HepG2 (cell line): ENCODE measurements around the gene TRIM10. TPM values are rescaled to one million over a fixed set of nuclear protein-coding genes. Genes with fewer than 3 reads are reported as not detected.

Experiments
- CENPT ChIP-seq: sonication (generic); formaldehyde crosslinking; IDR thresholded peaks from 2 replicates; pipeline ENCODE4 v1.8.0; 2022; ENCODE audit warnings: low read depth, mild to moderate bottlenecking, moderate library complexity, missing genetic modification reagents
- HNRNPLL ChIP-seq: fragments of 200-400 bp; formaldehyde crosslinking; IDR thresholded peaks from 2 replicates; pipeline ENCODE4 v1.6.1; 2017; ENCODE audit warnings: mild to moderate bottlenecking, low read depth, low read length; ENCODE audit not compliant: poor library complexity, severe bottlenecking
- NR2F6 ChIP-seq, 2 experiments: IDR thresholded peaks; 2 replicates each; pipeline ENCODE4 v1.6.1; 2016; ENCODE audit warnings: antibody characterized with exemption in 1 of 2, mild to moderate bottlenecking in 1 of 2
- POLR2AphosphoS2 ChIP-seq: IDR thresholded peaks from 2 replicates; pipeline ENCODE4 v1.6.1; 2011; ENCODE audit warnings: low read depth, low read length, improper control_type of control experiment
- TOE1 ChIP-seq: sonication (generic); formaldehyde crosslinking; IDR thresholded peaks from 2 replicates; pipeline ENCODE4 v1.4.0; 2020; ENCODE audit warnings: mild to moderate bottlenecking, missing genetic modification reagents
- TRIM24 ChIP-seq: sonication (generic); formaldehyde crosslinking; IDR thresholded peaks from 2 replicates; pipeline ENCODE4 v1.8.0; 2022; ENCODE audit warnings: mild to moderate bottlenecking, missing genetic modification reagents
- XRCC5 ChIP-seq: fragments of 200-400 bp; formaldehyde crosslinking; optimal IDR thresholded peaks from 2 replicates; pipeline ENCODE3; 2017; ENCODE audit warnings: mild to moderate bottlenecking, low read length
- ZNF232 ChIP-seq: sonication (generic); formaldehyde crosslinking; IDR thresholded peaks from 2 replicates; pipeline ENCODE4 v1.4.0; 2020; ENCODE audit warnings: missing genetic modification reagents, borderline replicate concordance
- ZNF296 ChIP-seq: sonication (generic); formaldehyde crosslinking; conservative IDR thresholded peaks from 2 replicates; pipeline ENCODE4 v1.5.0; 2020; ENCODE audit warnings: mild to moderate bottlenecking, missing genetic modification reagents
- ZNF317 ChIP-seq: sonication (generic); formaldehyde crosslinking; IDR thresholded peaks from 2 replicates; pipeline ENCODE4 v1.5.0; 2020; ENCODE audit warnings: mild to moderate bottlenecking, missing genetic modification reagents
- ZNF333 ChIP-seq: sonication (generic); formaldehyde crosslinking; IDR thresholded peaks from 2 replicates; pipeline ENCODE4 v1.4.0; 2020; ENCODE audit warnings: mild to moderate bottlenecking, missing genetic modification reagents, borderline replicate concordance
- ZNF430 ChIP-seq: sonication (generic); formaldehyde crosslinking; IDR thresholded peaks from 2 replicates; pipeline ENCODE4 v1.9.0; 2021; ENCODE audit warnings: mild to moderate bottlenecking, missing genetic modification reagents
- ZNF567 ChIP-seq: sonication (generic); formaldehyde crosslinking; IDR thresholded peaks from 2 replicates; pipeline ENCODE4 v1.8.1; 2023; ENCODE audit warnings: mild to moderate bottlenecking, missing genetic modification reagents, borderline replicate concordance
- ZNF616 ChIP-seq: sonication (generic); formaldehyde crosslinking; IDR thresholded peaks from 2 replicates; pipeline ENCODE4 v1.5.0; 2020; ENCODE audit warnings: low read depth, mild to moderate bottlenecking, missing genetic modification reagents
- ZNF879 ChIP-seq: sonication (generic); formaldehyde crosslinking; IDR thresholded peaks from 2 replicates; pipeline ENCODE4 v1.8.1; 2023; ENCODE audit warnings: missing genetic modification reagents
- polyA plus RNA-seq, 8 experiments: library from polyadenylated mRNA; depleted of rRNA in 3 of 8; stranded (reverse) in 7 of 8; unstranded in 1 of 8; fragments of >200 nt; fragmentation: Illumina TruSeq in 4 of 8; extraction: Trizol in 4 of 8; gene quantifications; 2 replicates each; pipeline versions ENCODE4 v1.2.1 to v1.2.3, GENCODE V29; 2011 to 2016; ENCODE audit warnings: low read depth in 4 of 8, missing spikeins in 1 of 8, mixed read lengths in 1 of 8; ENCODE audit not compliant: insufficient read depth in 1 of 8
- total RNA-seq, 5 experiments: library from RNA; depleted of rRNA; stranded (reverse); fragments of >200 nt; fragmentation: Illumina TruSeq; extraction: Trizol; gene quantifications; 2 replicates each; pipeline ENCODE4 v1.2.3, GENCODE V29; 2016; ENCODE audit warnings: low read depth in 1 of 5
- TF ChIP-seq, protein P1 (sequence below): sonication (generic); formaldehyde crosslinking; IDR thresholded peaks from 2 replicates; pipeline ENCODE4 v1.4.0; 2020; ENCODE audit warnings: low read depth, mild to moderate bottlenecking, missing genetic modification reagents
- TF ChIP-seq, protein P2 (sequence below): sonication (generic); formaldehyde crosslinking; IDR thresholded peaks from 2 replicates; pipeline ENCODE4 v1.8.1; 2023; ENCODE audit warnings: mild to moderate bottlenecking, inconsistent platforms, moderate library complexity, missing genetic modification reagents, borderline replicate concordance
- TF ChIP-seq, protein P3 (sequence below): sonication (generic); formaldehyde crosslinking; IDR thresholded peaks from 2 replicates; pipeline ENCODE4 v1.5.0; 2020; ENCODE audit warnings: missing genetic modification reagents, mild to moderate bottlenecking, borderline replicate concordance
- TF ChIP-seq, protein P4 (sequence below): sonication (generic); formaldehyde crosslinking; IDR thresholded peaks from 2 replicates; pipeline ENCODE4 v1.4.0; 2020; ENCODE audit warnings: missing genetic modification reagents

Gene TRIM10
- total and polyA plus RNA-seq, 2 of the 13 experiments (the other 11 are each of a cell fraction or from before 2014, with no cell fraction given) = 4.1 to 6.8 TPM

DNA sequence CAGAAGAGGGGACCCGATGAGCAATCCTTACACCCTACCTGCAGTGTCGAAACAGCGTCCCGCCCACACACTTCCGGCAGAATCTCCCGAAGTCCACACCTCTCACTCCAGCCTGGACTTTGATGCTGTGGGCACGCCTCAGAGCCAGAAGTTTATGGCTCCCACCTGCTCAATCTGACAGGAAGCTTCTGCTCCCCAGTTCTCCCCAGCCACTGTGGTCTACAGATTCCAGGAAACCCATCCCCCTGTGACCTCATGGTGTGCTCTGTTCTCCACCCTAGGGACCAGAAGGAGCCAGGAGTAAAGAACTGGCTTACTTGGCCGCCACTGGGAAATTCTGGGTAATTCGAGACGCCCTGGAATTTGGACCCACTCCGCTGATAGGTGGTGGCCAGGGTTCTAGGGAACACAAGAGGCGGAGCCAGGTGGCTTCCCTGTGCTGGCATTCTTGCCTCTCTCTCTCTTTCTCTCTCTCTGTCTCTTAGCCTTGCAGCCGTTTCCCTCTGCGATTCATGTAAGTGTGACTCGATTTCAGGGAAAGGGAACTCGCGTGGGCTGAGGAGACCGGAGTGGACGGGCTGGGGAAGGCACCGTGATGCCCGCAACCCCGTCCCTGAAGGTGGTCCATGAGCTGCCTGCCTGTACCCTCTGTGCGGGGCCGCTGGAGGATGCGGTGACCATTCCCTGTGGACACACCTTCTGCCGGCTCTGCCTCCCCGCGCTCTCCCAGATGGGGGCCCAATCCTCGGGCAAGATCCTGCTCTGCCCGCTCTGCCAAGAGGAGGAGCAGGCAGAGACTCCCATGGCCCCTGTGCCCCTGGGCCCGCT, 2.3 kb upstream of the TRIM10 start, which contains the start of gene TRIM15 (continued):
- TF ChIP-seq, protein P1, sequence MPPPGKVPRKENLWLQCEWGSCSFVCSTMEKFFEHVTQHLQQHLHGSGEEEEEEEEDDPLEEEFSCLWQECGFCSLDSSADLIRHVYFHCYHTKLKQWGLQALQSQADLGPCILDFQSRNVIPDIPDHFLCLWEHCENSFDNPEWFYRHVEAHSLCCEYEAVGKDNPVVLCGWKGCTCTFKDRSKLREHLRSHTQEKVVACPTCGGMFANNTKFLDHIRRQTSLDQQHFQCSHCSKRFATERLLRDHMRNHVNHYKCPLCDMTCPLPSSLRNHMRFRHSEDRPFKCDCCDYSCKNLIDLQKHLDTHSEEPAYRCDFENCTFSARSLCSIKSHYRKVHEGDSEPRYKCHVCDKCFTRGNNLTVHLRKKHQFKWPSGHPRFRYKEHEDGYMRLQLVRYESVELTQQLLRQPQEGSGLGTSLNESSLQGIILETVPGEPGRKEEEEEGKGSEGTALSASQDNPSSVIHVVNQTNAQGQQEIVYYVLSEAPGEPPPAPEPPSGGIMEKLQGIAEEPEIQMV = peak; percentile 73
- no peak; the same call in 1 of the 2 replicates for TF ChIP-seq CENPT (CRISPR knock-in tag)
- TF ChIP-seq TRIM24 = no peak
- peak; percentile 28; the same call in 1 of the 2 replicates for TF ChIP-seq ZNF296 (CRISPR knock-in tag)
- TF ChIP-seq ZNF567 (CRISPR knock-in tag) = peak; percentile 97
- TF ChIP-seq, protein P2, sequence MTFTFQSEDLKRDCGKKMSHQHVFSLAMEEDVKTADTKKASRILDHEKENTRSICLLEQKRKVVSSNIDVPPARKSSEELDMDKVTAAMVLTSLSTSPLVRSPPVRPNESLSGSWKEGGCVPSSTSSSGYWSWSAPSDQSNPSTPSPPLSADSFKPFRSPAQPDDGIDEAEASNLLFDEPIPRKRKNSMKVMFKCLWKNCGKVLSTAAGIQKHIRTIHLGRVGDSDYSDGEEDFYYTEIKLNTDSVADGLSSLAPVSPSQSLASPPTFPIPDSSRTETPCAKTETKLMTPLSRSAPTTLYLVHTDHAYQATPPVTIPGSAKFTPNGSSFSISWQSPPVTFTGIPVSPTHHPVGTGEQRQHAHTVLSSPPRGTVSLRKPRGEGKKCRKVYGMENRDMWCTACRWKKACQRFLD = peak; percentile 71
- no peak; the same call in 1 of the 2 replicates for TF ChIP-seq ZNF232 (CRISPR knock-in tag)
- TF ChIP-seq POLR2AphosphoS2 = no peak
- TF ChIP-seq ZNF616 (CRISPR knock-in tag) = peak; percentile 20; the same call in 1 of the 2 replicates
- TF ChIP-seq, protein P3, sequence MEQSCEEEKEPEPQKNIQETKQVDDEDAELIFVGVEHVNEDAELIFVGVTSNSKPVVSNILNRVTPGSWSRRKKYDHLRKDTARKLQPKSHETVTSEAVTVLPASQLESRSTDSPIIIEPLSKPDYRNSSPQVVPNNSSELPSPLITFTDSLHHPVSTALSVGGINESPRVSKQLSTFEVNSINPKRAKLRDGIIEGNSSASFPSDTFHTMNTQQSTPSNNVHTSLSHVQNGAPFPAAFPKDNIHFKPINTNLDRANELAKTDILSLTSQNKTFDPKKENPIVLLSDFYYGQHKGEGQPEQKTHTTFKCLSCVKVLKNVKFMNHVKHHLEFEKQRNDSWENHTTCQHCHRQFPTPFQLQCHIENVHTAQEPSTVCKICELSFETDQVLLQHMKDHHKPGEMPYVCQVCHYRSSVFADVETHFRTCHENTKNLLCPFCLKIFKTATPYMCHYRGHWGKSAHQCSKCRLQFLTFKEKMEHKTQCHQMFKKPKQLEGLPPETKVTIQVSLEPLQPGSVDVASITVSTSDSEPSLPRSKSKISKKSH (CRISPR knock-in tag) = peak; percentile 74; the same call in 1 of the 2 replicates
- peak; percentile 11 for TF ChIP-seq XRCC5
- TF ChIP-seq TOE1 (CRISPR knock-in tag) = peak; percentile 75; the same call in 1 of the 2 replicates
- TF ChIP-seq, protein P4, sequence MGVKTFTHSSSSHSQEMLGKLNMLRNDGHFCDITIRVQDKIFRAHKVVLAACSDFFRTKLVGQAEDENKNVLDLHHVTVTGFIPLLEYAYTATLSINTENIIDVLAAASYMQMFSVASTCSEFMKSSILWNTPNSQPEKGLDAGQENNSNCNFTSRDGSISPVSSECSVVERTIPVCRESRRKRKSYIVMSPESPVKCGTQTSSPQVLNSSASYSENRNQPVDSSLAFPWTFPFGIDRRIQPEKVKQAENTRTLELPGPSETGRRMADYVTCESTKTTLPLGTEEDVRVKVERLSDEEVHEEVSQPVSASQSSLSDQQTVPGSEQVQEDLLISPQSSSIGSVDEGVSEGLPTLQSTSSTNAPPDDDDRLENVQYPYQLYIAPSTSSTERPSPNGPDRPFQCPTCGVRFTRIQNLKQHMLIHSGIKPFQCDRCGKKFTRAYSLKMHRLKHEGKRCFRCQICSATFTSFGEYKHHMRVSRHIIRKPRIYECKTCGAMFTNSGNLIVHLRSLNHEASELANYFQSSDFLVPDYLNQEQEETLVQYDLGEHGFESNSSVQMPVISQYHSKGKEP (CRISPR knock-in tag) = no peak
- TF ChIP-seq ZNF430 (CRISPR knock-in tag) = peak; percentile 71
- peak; percentile 93 for TF ChIP-seq ZNF879 (CRISPR knock-in tag)
- 0 out of 2 replicates have a peak, but pooled peaks have one; percentile 53 for TF ChIP-seq ZNF317 (CRISPR knock-in tag)
- TF ChIP-seq NR2F6 (IDR thresholded peaks at IDR 0.05) = peak; percentile 45
- TF ChIP-seq NR2F6 (CRISPR knock-in tag; IDR thresholded peaks at IDR 0.05) = no peak
- no peak for TF ChIP-seq ZNF333 (CRISPR knock-in tag)
- TF ChIP-seq HNRNPLL = peak; percentile 32
